HL-60 (cell line): Measurements from ENCODE around the gene MUC22.

Experiments used
- SPI1 ChIP-seq: IDR thresholded peaks from 2 replicates; pipeline ENCODE4 v1.6.1; 2012; ENCODE audit warnings: low read depth, mild to moderate bottlenecking, borderline replicate concordance
- TF ChIP-seq, protein P1 (sequence below): IDR thresholded peaks from one replicate; pipeline ENCODE4 v1.5.1; 2011; ENCODE audit warnings: low read length, control low read depth, inconsistent platforms; ENCODE audit not compliant: insufficient read depth
- TF ChIP-seq, protein P2 (sequence below): IDR thresholded peaks from 2 replicates; pipeline ENCODE4 v1.6.1; 2012; ENCODE audit warnings: low read depth; ENCODE audit not compliant: insufficient replicate concordance

DNA sequence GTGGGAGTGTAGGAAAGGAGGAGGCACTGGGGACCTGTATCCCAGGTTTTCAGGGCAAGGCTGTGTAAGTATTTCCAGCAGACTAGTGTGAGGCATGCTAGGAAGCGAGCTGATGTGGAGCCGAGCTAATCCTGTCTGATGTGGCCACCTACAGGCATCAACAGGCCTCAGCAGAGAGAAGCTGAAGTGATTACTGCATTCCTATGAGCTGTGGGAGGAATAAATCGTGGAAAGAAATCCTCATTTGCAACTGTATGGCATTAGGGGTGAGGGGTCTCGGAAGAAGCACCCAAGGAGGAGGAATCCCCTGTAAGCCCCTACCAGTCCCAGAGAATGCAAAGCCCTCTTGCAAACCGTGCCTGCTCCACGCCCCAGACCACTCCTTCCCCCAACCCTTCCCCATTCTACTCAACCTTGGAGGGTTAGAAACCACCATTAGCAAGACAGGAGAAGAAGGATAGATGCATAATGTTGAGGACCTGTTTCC, 60.5 kb downstream of the MUC22 start:
- TF ChIP-seq, protein P1, sequence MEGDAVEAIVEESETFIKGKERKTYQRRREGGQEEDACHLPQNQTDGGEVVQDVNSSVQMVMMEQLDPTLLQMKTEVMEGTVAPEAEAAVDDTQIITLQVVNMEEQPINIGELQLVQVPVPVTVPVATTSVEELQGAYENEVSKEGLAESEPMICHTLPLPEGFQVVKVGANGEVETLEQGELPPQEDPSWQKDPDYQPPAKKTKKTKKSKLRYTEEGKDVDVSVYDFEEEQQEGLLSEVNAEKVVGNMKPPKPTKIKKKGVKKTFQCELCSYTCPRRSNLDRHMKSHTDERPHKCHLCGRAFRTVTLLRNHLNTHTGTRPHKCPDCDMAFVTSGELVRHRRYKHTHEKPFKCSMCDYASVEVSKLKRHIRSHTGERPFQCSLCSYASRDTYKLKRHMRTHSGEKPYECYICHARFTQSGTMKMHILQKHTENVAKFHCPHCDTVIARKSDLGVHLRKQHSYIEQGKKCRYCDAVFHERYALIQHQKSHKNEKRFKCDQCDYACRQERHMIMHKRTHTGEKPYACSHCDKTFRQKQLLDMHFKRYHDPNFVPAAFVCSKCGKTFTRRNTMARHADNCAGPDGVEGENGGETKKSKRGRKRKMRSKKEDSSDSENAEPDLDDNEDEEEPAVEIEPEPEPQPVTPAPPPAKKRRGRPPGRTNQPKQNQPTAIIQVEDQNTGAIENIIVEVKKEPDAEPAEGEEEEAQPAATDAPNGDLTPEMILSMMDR, result no peak
- TF ChIP-seq, protein P2, sequence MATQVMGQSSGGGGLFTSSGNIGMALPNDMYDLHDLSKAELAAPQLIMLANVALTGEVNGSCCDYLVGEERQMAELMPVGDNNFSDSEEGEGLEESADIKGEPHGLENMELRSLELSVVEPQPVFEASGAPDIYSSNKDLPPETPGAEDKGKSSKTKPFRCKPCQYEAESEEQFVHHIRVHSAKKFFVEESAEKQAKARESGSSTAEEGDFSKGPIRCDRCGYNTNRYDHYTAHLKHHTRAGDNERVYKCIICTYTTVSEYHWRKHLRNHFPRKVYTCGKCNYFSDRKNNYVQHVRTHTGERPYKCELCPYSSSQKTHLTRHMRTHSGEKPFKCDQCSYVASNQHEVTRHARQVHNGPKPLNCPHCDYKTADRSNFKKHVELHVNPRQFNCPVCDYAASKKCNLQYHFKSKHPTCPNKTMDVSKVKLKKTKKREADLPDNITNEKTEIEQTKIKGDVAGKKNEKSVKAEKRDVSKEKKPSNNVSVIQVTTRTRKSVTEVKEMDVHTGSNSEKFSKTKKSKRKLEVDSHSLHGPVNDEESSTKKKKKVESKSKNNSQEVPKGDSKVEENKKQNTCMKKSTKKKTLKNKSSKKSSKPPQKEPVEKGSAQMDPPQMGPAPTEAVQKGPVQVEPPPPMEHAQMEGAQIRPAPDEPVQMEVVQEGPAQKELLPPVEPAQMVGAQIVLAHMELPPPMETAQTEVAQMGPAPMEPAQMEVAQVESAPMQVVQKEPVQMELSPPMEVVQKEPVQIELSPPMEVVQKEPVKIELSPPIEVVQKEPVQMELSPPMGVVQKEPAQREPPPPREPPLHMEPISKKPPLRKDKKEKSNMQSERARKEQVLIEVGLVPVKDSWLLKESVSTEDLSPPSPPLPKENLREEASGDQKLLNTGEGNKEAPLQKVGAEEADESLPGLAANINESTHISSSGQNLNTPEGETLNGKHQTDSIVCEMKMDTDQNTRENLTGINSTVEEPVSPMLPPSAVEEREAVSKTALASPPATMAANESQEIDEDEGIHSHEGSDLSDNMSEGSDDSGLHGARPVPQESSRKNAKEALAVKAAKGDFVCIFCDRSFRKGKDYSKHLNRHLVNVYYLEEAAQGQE, result no peak
- no peak for TF ChIP-seq SPI1
